Neural cell (in vitro differentiated cells): Measurements from ENCODE around the gene LIPC. TPM values are rescaled to one million over a fixed set of nuclear protein-coding genes. Genes with fewer than 3 reads are reported as not detected.

ENCODE experiments used
- H2AFZ ChIP-seq: fragments of 200-600, 300-800 bp; sonication (generic), shearing (Covaris generic); 2 replicates; pipeline ENCODE4 v1.6.0; 2014; ENCODE audit warnings: low read depth, mild to moderate bottlenecking, antibody characterized with exemption, low read length, moderate library complexity
- H3F3A ChIP-seq: fragments of 200-600 bp; shearing (Covaris generic); 2 replicates; pipeline ENCODE4 v1.6.1; 2016; ENCODE audit warnings: mild to moderate bottlenecking, moderate library complexity, mixed read lengths, antibody characterized with exemption, low read length; ENCODE audit not compliant: insufficient read depth, poor library complexity, severe bottlenecking
- H3K27ac ChIP-seq: fragments of 200-600, 300-800 bp; sonication (generic), shearing (Covaris generic); 2 replicates; pipeline ENCODE4 v1.5.1; 2014; ENCODE audit warnings: mild to moderate bottlenecking, low read length, moderate library complexity
- H3K27me3 ChIP-seq: fragments of 300-800, 200-600 bp; sonication (generic), shearing (Covaris generic); 2 replicates; pipeline ENCODE4 v1.6.0; 2014; ENCODE audit warnings: mild to moderate bottlenecking, low read depth, low read length, moderate library complexity; ENCODE audit not compliant: insufficient read depth
- H3K36me3 ChIP-seq: fragments of 300-800, 200-600 bp; sonication (generic), shearing (Covaris generic); 2 replicates; pipeline ENCODE4 v1.5.1; 2014; ENCODE audit warnings: mild to moderate bottlenecking, antibody characterized with exemption, low read length, moderate library complexity; ENCODE audit not compliant: insufficient read depth
- H3K4me2 ChIP-seq: fragments of 300-800, 200-600 bp; sonication (generic), shearing (Covaris generic); 2 replicates; pipeline ENCODE4 v1.6.0; 2014; ENCODE audit warnings: mild to moderate bottlenecking, low read length
- H3K4me3 ChIP-seq: fragments of 300-800, 200-600 bp; sonication (generic), shearing (Covaris generic); 2 replicates; pipeline ENCODE4 v1.5.1; 2014; ENCODE audit warnings: mild to moderate bottlenecking, low read length, moderate library complexity
- H3K79me2 ChIP-seq: fragments of 200-600 bp; shearing (Covaris generic); replicated peaks from 2 replicates; pipeline ENCODE4 v1.6.0; 2014; ENCODE audit warnings: mild to moderate bottlenecking, low read length, moderate library complexity; ENCODE audit not compliant: insufficient read depth
- H3K9ac ChIP-seq: fragments of 300-800, 200-600 bp; sonication (generic), shearing (Covaris generic); 2 replicates; pipeline ENCODE4 v1.6.1; 2016; ENCODE audit warnings: mild to moderate bottlenecking, low read length, mixed read lengths
- H3K9me2 ChIP-seq: fragments of 200-600 bp; shearing (Covaris generic); 2 replicates; pipeline ENCODE4 v1.6.1; 2016; ENCODE audit warnings: mild to moderate bottlenecking, low read length, mixed read lengths; ENCODE audit not compliant: insufficient read depth
- H3K9me3 ChIP-seq: fragments of 200-600, 300-800 bp; sonication (generic), shearing (Covaris generic); 2 replicates; pipeline ENCODE4 v1.6.1; 2016; ENCODE audit warnings: mild to moderate bottlenecking, mixed run types, low read length, moderate library complexity, mixed read lengths
- H4K20me1 ChIP-seq: fragments of 200-600 bp; shearing (Covaris generic); 2 replicates; pipeline ENCODE4 v1.6.1; 2016; ENCODE audit warnings: mild to moderate bottlenecking, mixed run types; ENCODE audit not compliant: insufficient read depth
- EP300 ChIP-seq: fragments of 450-650 bp; conservative IDR thresholded peaks from 2 replicates; pipeline ENCODE4 v1.6.1; 2014; ENCODE audit warnings: antibody characterized with exemption, mild to moderate bottlenecking, moderate library complexity; ENCODE audit not compliant: poor library complexity, severe bottlenecking
- EZH2 ChIP-seq: fragments of 200-600, 300-800 bp; shearing (Covaris generic), sonication (generic); IDR thresholded peaks from 2 replicates; pipeline ENCODE4 v1.6.1; 2014; ENCODE audit warnings: antibody characterized with exemption, low read length, borderline replicate concordance, mild to moderate bottlenecking; ENCODE audit not compliant: insufficient read depth, poor library complexity, severe bottlenecking
- MXI1 ChIP-seq: fragments of 450-650 bp; conservative IDR thresholded peaks from 2 replicates; pipeline ENCODE4 v1.6.1; 2014; ENCODE audit warnings: antibody characterized with exemption, mild to moderate bottlenecking; ENCODE audit not compliant: poor library complexity, severe bottlenecking
- POLR2AphosphoS5 ChIP-seq: IDR thresholded peaks from 2 replicates; pipeline ENCODE4 v1.6.1; 2012
- RAD21 ChIP-seq: fragments of 450-650 bp; conservative IDR thresholded peaks from 2 replicates; pipeline ENCODE4 v1.6.1; 2014; ENCODE audit warnings: antibody characterized with exemption, mild to moderate bottlenecking, moderate library complexity
- SMC3 ChIP-seq: fragments of 450-650 bp; conservative IDR thresholded peaks from 2 replicates; pipeline ENCODE4 v1.6.1; 2014; ENCODE audit warnings: antibody characterized with exemption, mild to moderate bottlenecking, moderate library complexity; ENCODE audit not compliant: poor library complexity
- TAF1 ChIP-seq: IDR thresholded peaks from 2 replicates; pipeline ENCODE4 v1.6.1; 2012; ENCODE audit warnings: low read depth
- polyA plus RNA-seq: library from polyadenylated mRNA; depleted of rRNA; stranded (reverse); fragments of >200 nt; gene quantifications from 2 replicates; pipeline ENCODE4 v1.2.3, GENCODE V29; 2014
- TF ChIP-seq, protein P1 (sequence below): IDR thresholded peaks from 2 replicates; pipeline ENCODE4 v1.6.1; 2012; ENCODE audit warnings: borderline replicate concordance
- TF ChIP-seq, protein P2 (sequence below): fragments of 450-650 bp; IDR thresholded peaks from 2 replicates; pipeline ENCODE4 v1.5.1; 2014; ENCODE audit warnings: antibody characterized with exemption, mild to moderate bottlenecking, moderate library complexity; ENCODE audit not compliant: poor library complexity, severe bottlenecking

The LIPC gene
- polyA plus RNA-seq, 1 donor from 2014 or later = not detected

DNA sequence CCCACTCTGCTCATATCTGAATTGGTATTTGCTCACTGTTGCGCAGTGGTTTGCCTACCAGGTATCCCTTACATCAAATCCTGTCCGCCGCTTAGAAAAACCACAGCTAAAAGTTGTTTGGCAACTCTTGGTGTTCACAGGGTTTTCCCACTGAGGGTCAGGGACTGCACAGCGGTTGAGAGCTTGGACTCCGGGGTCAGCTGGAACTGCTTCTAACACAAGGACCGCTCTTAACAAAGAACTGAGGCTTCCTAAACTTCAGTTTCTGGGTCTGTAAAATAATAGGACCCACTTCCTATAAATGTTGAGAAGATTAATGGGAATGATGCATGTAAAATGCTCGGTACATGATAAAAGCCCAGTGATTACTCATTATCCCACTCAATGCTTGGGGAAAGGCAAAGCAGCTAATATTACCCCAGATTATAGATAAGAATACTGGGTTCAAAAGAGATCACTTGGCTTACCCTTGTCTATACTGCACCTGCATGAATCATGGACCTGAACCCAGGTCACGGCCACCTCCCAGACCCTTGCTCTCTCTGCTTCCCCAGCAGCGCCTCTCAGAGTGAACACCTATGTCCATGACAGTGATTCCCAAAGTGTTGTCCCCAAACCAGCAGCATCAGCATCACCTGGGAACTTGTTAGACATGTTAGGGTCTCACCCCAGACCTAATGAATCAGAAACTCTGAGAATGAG, 36.1 kb downstream of the LIPC start:
- Histone ChIP-seq H3K9ac (no peak overlapping the region), H2AFZ (no peak overlapping the region), H3K4me3 (no peak overlapping the region), H3K36me3 (no peaks in the 10 kb centered on the region), H3K27me3 (no peaks in the 10 kb centered on the region), H3K9me2 (no peaks in the 10 kb centered on the region), H3K27ac (no peak overlapping the region), H3F3A (no peaks in the 10 kb centered on the region), H3K79me2 (no peaks in the 10 kb centered on the region), H4K20me1 (no peaks in the 10 kb centered on the region), H3K9me3 (no peaks in the 10 kb centered on the region), H3K4me2 (no peak overlapping the region)
- TF ChIP-seq, protein P1, sequence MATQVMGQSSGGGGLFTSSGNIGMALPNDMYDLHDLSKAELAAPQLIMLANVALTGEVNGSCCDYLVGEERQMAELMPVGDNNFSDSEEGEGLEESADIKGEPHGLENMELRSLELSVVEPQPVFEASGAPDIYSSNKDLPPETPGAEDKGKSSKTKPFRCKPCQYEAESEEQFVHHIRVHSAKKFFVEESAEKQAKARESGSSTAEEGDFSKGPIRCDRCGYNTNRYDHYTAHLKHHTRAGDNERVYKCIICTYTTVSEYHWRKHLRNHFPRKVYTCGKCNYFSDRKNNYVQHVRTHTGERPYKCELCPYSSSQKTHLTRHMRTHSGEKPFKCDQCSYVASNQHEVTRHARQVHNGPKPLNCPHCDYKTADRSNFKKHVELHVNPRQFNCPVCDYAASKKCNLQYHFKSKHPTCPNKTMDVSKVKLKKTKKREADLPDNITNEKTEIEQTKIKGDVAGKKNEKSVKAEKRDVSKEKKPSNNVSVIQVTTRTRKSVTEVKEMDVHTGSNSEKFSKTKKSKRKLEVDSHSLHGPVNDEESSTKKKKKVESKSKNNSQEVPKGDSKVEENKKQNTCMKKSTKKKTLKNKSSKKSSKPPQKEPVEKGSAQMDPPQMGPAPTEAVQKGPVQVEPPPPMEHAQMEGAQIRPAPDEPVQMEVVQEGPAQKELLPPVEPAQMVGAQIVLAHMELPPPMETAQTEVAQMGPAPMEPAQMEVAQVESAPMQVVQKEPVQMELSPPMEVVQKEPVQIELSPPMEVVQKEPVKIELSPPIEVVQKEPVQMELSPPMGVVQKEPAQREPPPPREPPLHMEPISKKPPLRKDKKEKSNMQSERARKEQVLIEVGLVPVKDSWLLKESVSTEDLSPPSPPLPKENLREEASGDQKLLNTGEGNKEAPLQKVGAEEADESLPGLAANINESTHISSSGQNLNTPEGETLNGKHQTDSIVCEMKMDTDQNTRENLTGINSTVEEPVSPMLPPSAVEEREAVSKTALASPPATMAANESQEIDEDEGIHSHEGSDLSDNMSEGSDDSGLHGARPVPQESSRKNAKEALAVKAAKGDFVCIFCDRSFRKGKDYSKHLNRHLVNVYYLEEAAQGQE = no peak
- TF ChIP-seq, protein P2, sequence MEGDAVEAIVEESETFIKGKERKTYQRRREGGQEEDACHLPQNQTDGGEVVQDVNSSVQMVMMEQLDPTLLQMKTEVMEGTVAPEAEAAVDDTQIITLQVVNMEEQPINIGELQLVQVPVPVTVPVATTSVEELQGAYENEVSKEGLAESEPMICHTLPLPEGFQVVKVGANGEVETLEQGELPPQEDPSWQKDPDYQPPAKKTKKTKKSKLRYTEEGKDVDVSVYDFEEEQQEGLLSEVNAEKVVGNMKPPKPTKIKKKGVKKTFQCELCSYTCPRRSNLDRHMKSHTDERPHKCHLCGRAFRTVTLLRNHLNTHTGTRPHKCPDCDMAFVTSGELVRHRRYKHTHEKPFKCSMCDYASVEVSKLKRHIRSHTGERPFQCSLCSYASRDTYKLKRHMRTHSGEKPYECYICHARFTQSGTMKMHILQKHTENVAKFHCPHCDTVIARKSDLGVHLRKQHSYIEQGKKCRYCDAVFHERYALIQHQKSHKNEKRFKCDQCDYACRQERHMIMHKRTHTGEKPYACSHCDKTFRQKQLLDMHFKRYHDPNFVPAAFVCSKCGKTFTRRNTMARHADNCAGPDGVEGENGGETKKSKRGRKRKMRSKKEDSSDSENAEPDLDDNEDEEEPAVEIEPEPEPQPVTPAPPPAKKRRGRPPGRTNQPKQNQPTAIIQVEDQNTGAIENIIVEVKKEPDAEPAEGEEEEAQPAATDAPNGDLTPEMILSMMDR = no peak
- TF ChIP-seq EZH2 = no peak
- no peak for TF ChIP-seq SMC3
- TF ChIP-seq TAF1 = no peak
- no peak for TF ChIP-seq MXI1
- TF ChIP-seq RAD21 = no peak
- TF ChIP-seq EP300 = no peak

DNA sequence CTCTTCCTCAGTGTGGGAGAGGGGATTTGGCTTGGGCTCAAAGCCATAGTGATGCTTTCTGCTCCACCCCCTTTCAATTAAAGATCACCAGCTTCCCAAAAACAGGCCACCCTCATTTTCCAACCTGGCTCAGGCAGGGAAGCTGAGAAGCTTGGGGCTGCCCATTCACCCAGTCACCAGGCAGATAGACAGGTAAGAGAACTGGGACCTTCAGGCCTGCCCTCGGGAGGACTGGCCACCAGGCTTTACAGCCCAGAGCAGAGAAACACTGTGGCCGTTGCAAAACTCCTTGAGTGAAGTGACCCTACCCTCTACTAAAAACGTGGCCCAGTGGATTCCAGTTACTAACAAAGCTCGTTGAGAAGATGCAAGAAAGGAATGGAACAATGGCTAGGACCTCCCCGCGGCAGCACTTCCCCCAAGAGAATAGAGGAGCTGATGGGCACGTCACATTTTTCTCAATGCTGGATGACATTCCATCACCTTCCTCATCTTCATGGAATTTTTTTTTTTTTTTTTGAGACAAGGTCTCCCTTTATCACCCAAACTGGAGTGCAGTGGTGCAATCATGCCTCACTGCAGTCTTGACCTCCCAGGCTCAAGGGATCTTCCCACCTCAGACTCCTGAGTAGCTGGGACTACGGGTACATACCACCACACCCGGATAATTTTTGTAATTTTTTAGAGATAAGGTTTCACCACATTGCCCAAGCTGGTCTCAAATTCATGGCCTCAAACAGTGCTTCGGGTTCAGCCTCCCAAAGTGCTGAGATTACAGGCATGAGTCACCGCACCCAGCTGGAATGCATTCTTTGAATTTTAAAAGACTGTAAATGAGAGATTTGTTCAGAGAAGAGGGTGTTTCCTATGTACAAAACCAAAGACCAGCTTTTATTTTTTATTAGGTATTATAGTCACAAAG, 37.9 kb downstream of the LIPC start:
- no peaks in the 10 kb centered on the region for H3K9me2 ChIP-seq
- no peaks in the 10 kb centered on the region for H3F3A ChIP-seq
- H2AFZ ChIP-seq = no peak overlapping the region
- H3K79me2 ChIP-seq = no peaks in the 10 kb centered on the region
- H3K9me3 ChIP-seq = no peaks in the 10 kb centered on the region
- no peak overlapping the region for H3K4me2 ChIP-seq
- H3K9ac ChIP-seq = no peak overlapping the region
- no peaks in the 10 kb centered on the region for H3K36me3 ChIP-seq
- H4K20me1 ChIP-seq = no peaks in the 10 kb centered on the region
- H3K27me3 ChIP-seq = no peaks in the 10 kb centered on the region
- no peak overlapping the region for H3K4me3 ChIP-seq
- no peak for TF ChIP-seq POLR2AphosphoS5
- no peak for TF ChIP-seq RAD21
- TF ChIP-seq TAF1 = no peak
- TF ChIP-seq, protein P1 = no peak
- TF ChIP-seq MXI1 = no peak
- TF ChIP-seq SMC3 = no peak
- TF ChIP-seq EZH2 = no peak
- TF ChIP-seq, protein P2 = no peak
- TF ChIP-seq EP300 = no peak
- no peak overlapping the region for H3K27ac ChIP-seq
